HG03571 (cell line): ENCODE results near the gene GPRC5D.

Experiments
- ATAC-seq: cut with Tn5 transposase; IDR thresholded peaks from one replicate; pipeline ENCODE4 v1.9.1; 2021; ENCODE audit not compliant: unreplicated experiment

The GPRC5D gene

GRCh38 chr12:12979731-12980259 is 27.8 kb upstream of the GPRC5D start:
- no peak for ATAC-seq

GRCh38 chr12:12979126-12979525 is 27.2 kb upstream of the GPRC5D start:
- ATAC-seq: no peak

GRCh38 chr12:12977231-12977630 is 25.3 kb upstream of the GPRC5D start:
- no peak for ATAC-seq

GRCh38 chr12:12976366-12976765 is 24.4 kb upstream of the GPRC5D start:
- no peak for ATAC-seq

GRCh38 chr12:12975322-12976077 is 23.5 kb upstream of the GPRC5D start:
- no peak for ATAC-seq

- ATAC-seq: no peak
These were observed 22.2 kb upstream of the GPRC5D start for GRCh38 chr12:12974211-12974610.

- ATAC-seq: no peak
These were observed 21.0 kb upstream of the GPRC5D start for GRCh38 chr12:12973019-12973418.

- no peak for ATAC-seq
These were observed 13.9 kb upstream of the GPRC5D start for GRCh38 chr12:12965836-12966235.

- ATAC-seq: no peak
These were observed 12.3 kb upstream of the GPRC5D start for GRCh38 chr12:12964255-12964654.

GRCh38 chr12:12960639-12961209 is 8.8 kb upstream of the GPRC5D start:
- no peak for ATAC-seq

GRCh38 chr12:12958886-12959285 is 6.9 kb upstream of the GPRC5D start:
- no peak for ATAC-seq

GRCh38 chr12:12954878-12955625 is 3.1 kb upstream of the GPRC5D start:
- no peak for ATAC-seq

- no peak for ATAC-seq
These were observed 2.4 kb upstream of the GPRC5D start for GRCh38 chr12:12954356-12954755.

GRCh38 chr12:12951504-12951903 is 466 bp downstream of the GPRC5D start:
- ATAC-seq: no peak

GRCh38 chr12:12947902-12948301 is 4.1 kb downstream of the GPRC5D start:
- no peak for ATAC-seq

GRCh38 chr12:12946686-12947355 is 5.1 kb downstream of the GPRC5D start:
- no peak for ATAC-seq

- no peak for ATAC-seq
These were observed 6.4 kb downstream of the GPRC5D start for GRCh38 chr12:12945591-12945990.

GRCh38 chr12:12943586-12944260 is 8.2 kb downstream of the GPRC5D start:
- no peak for ATAC-seq

GRCh38 chr12:12941450-12942350 is 10.3 kb downstream of the GPRC5D start:
- no peak for ATAC-seq

GRCh38 chr12:12939888-12940287 is 12.1 kb downstream of the GPRC5D start:
- ATAC-seq: no peak
